ENCODE measurements around the gene ZNF280D.

ZNF280D gene

DNA sequence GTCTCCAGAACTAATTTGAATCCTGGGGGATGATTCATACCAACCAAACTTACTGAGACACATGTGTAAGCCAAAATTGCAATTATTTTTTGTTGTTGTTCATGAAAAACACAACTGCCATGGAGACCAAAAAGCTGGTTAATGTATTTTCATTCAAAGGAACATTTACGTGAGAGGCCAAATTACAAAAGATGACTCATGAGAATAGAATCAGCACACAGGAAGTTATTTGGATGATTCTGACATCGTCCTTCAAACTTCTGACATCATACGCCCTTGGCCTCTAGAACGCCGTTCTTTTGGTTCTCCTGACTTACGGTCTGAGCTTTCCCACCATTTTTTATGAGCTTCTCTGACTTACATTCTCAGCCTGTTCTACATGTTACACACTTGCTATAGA lies 3.0 kb upstream of the ZNF280D start:
- peaks cover 6% of the 10 kb centered on the region for H3K9me3 ChIP-seq (ENCODE audit: severe bottlenecking)
- H3K27me3 ChIP-seq (ENCODE audit: insufficient read depth, low read depth, severe bottlenecking) = no peaks in the 10 kb centered on the region
- H3K4me3 ChIP-seq (ENCODE audit: low read depth, low read length) = no peak overlapping the region
- H3K36me3 ChIP-seq = no peaks in the 10 kb centered on the region; the same call in 1 of the 2 replicates
- DNase-seq = no peak
- TF ChIP-seq CTCF (IDR thresholded peaks at IDR 0.05; ENCODE audit: low read depth, low read length) = no peak
- H3K27ac ChIP-seq = no peak overlapping the region

- no peaks in the 10 kb centered on the region for H3K27me3 ChIP-seq (ENCODE audit: insufficient read depth, low read depth, severe bottlenecking)
- H3K36me3 ChIP-seq = no peaks in the 10 kb centered on the region; the same call in 1 of the 2 replicates
- peaks cover 6% of the 10 kb centered on the region for H3K9me3 ChIP-seq (ENCODE audit: severe bottlenecking)
- DNase-seq = no peak
- no peak overlapping the region for H3K27ac ChIP-seq
- TF ChIP-seq CTCF (IDR thresholded peaks at IDR 0.05; ENCODE audit: low read depth, low read length) = no peak
- no peak overlapping the region for H3K4me3 ChIP-seq (ENCODE audit: low read depth, low read length)
Observed at GRCh38 chr15:56735589-56735988, 2.3 kb upstream of the ZNF280D start.

DNA sequence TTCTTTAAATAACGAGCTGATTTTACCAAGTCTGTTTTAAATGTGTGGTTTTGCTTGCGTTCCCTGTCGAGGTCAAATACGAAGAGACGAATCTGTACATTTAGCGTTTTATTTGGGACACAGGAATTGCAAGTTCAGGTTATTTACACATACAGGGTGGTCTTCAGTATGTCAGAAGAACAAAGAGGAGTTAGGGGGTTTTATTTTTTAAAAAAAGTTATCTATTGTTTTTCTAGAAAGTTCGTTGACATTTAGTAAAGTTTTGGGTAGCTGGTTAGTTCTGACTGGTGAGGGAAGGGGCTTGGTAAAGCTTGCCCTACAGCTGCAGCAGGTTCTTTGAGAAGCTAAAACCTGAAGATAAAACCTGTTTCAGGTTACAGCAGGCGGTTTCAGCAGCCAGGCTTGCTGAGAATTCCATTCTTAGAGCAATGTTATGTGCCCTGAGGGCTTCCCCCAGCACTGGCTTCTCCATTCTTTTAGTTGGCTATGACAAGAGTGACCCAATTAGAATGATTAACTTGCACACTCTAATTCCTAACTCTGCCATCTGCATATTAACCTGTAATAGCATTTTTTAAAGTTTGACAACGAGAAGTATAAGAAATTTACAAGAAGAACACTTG lies 815 bp upstream of the ZNF280D start:
- no peak for DNase-seq
- Histone ChIP-seq H3K9me3 (ENCODE audit: severe bottlenecking) (peaks cover 6% of the 10 kb centered on the region), H3K27me3 (ENCODE audit: insufficient read depth, low read depth, severe bottlenecking) (no peaks in the 10 kb centered on the region), H3K27ac (peak overlapping the region; percentile 93; the same call in 1 of the 2 replicates), H3K36me3 (no peaks in the 10 kb centered on the region; the same call in 1 of the 2 replicates), H3K4me3 (ENCODE audit: low read depth, low read length) (no peak overlapping the region)
- no peak for TF ChIP-seq CTCF (IDR thresholded peaks at IDR 0.05; ENCODE audit: low read depth, low read length)

- no peak for TF ChIP-seq CTCF (IDR thresholded peaks at IDR 0.05; ENCODE audit: low read depth, low read length)
- H3K4me3 ChIP-seq (ENCODE audit: low read depth, low read length) = peak overlapping the region; percentile 55
- DNase-seq = no peak
- peaks cover 6% of the 10 kb centered on the region for H3K9me3 ChIP-seq (ENCODE audit: severe bottlenecking)
- H3K27ac ChIP-seq = peak overlapping the region; percentile 93
- H3K36me3 ChIP-seq = no peaks in the 10 kb centered on the region; the same call in 1 of the 2 replicates
- H3K27me3 ChIP-seq (ENCODE audit: insufficient read depth, low read depth, severe bottlenecking) = no peaks in the 10 kb centered on the region
Observed at GRCh38 chr15:56732886-56733135, 498 bp downstream of the ZNF280D start.

GRCh38 chr15:56732135-56732885 lies 999 bp downstream of the ZNF280D start:
- Histone ChIP-seq H3K9me3 (ENCODE audit: severe bottlenecking) (peaks cover 6% of the 10 kb centered on the region), H3K27ac (peak overlapping the region; percentile 93), H3K27me3 (ENCODE audit: insufficient read depth, low read depth, severe bottlenecking) (no peaks in the 10 kb centered on the region), H3K36me3 (no peaks in the 10 kb centered on the region; the same call in 1 of the 2 replicates), H3K4me3 (ENCODE audit: low read depth, low read length) (peak overlapping the region; percentile 55)
- no peak for TF ChIP-seq CTCF (IDR thresholded peaks at IDR 0.05; ENCODE audit: low read depth, low read length)
- DNase-seq = no peak

Measured in WERI-Rb-1 (cell line).